Heart left ventricle (tissue), 16 donors: ENCODE results near the gene MOGAT3. TPM values are rescaled to one million over a fixed set of nuclear protein-coding genes. Genes with fewer than 3 reads are reported as not detected.

Source experiments
- ATAC-seq, 4 donors: fragments of 200-7000 bp; cut with Tn5 transposase; one replicate each; pipeline ENCODE4 v1.9.1; 2020 to 2022; ENCODE audit warnings: moderate library complexity in 4 of 4, mild to moderate bottlenecking in 3 of 4, moderate number of reproducible peaks in 1 of 4
- DNase-seq, 5 donors: peaks; one replicate each; pipeline ENCODE4 v3.0.0-alpha.2; 2020
- H3K27ac ChIP-seq, 12 donors: fragments of 200-600 bp; sonication (generic) in 4 of 12; one replicate each; pipeline versions ENCODE4 v1.5.0 to v1.8.0; 2016 to 2022; ENCODE audit warnings: mild to moderate bottlenecking in 2 of 12
- H3K27me3 ChIP-seq, 9 donors: fragments of 200-600 bp; sonication (generic) in 2 of 9; one replicate each; pipeline versions ENCODE4 v1.5.1 to v1.8.0; 2016 to 2022; ENCODE audit warnings: mild to moderate bottlenecking in 3 of 9
- H3K36me3 ChIP-seq, 9 donors: fragments of 200-600 bp; sonication (generic) in 2 of 9; one replicate each; pipeline versions ENCODE4 v1.5.0 to v1.8.0; 2018 to 2022; ENCODE audit warnings: mild to moderate bottlenecking in 2 of 9
- H3K4me1 ChIP-seq, 12 donors: fragments of 200-600 bp; sonication (generic) in 4 of 12; one replicate each; pipeline versions ENCODE4 v1.5.0 to v1.8.0; 2016 to 2022; ENCODE audit warnings: mild to moderate bottlenecking in 3 of 12
- H3K4me3 ChIP-seq, 12 donors: fragments of 200-600 bp; sonication (generic) in 4 of 12; one replicate each; pipeline versions ENCODE4 v1.5.0 to v1.8.0; 2017 to 2022; ENCODE audit warnings: mild to moderate bottlenecking in 9 of 12, moderate library complexity in 4 of 12
- H3K9me3 ChIP-seq, 12 donors: fragments of 200-600 bp; sonication (generic) in 4 of 12; one replicate each; pipeline versions ENCODE4 v1.5.0 to v1.8.0; 2016 to 2022; ENCODE audit warnings: mild to moderate bottlenecking in 1 of 12
- POLR2A ChIP-seq, 2 donors: fragments of 450-650 bp; IDR thresholded peaks; one replicate each; pipeline ENCODE4 v1.6.1; 2017; ENCODE audit warnings: antibody characterized with exemption in 2 of 2, mild to moderate bottlenecking in 2 of 2, moderate library complexity in 2 of 2
- WGBS, 4 donors: extraction: QIAGEN DNeasy Blood & Tissue Kit in 2 of 4; methylation state at CpG; one replicate each; pipeline versions ENCODE4 v1.1.5 to v1.1.7; 2013 to 2018; 5-methylcytosine and 5-hydroxymethylcytosine counted together
- intact Hi-C, 10 donors: fragments of 100-400 bp; cut with DNase I; formaldehyde crosslinking; loops; one replicate each; pipeline versions ENCODE4 v1.11.1 to v1.14.2; 2022
- polyA plus RNA-seq, 2 donors: library from polyadenylated mRNA; stranded (reverse); fragments of 200-250 nt; gene quantifications; one replicate each; pipeline ENCODE4 v1.2.3, GENCODE V29; 2013
- total RNA-seq, 9 donors: library from RNA; depleted of rRNA in 2 of 9; stranded (reverse); fragments of >200 nt in 2 of 9; fragmentation: NEBNext Ultra II Directional in 3 of 9; extraction: Animal tissue kit (Norgen Biotek cat#: 25700) in 3 of 9; gene quantifications; one replicate each; pipeline versions ENCODE4 v1.1.0 to v1.2.4, GENCODE V29; 2016 to 2023
- TF ChIP-seq, protein P1 (sequence below), 12 donors: fragments of 200-600 bp; sonication (generic) in 4 of 12; IDR thresholded peaks; one replicate each; pipeline versions ENCODE4 v1.5.0 to v1.8.0; 2018 to 2022; ENCODE audit warnings: antibody characterized with exemption in 12 of 12, mild to moderate bottlenecking in 5 of 12
- donor health status: ischemic (EF 13 %, LVEDD 7.1; RV severe dilation, severe dysfunction).
- donor health status: healthy with polysubstance abuse.
- donor health status: DM: no; HTN: yes; CAD: no.
- donor health status: DM: no; HTN: no; CAD: no.
- donor health status: ischemic (EF 25% LVEDD 6.9; RV normal size, moderate dysfunction).
- donor health status: ischemic (EF 25% LVEDD 5.7; RV mildly dilated, moderate dysfunction).
- donor health status: healthy.
- donor health status: DM: yes; HTN: yes; CAD: no.
- donor health status: ischemic (EF 35%, LVEDD 5.7; RV mildly dilated, moderate dysfunction).
- donor health status: nonischemic (EF 11% LVEDD 7.7; RV severe dilation, severe dysfunction).
- donor health status: DM: yes; HTN: yes; CAD: no.
- donor health status: PGD.
- donor health status: ischemic (EF 29% LVEDD 5.4; RV normal size, mild dysfunction).
- donor health status: nonischemic (EF 23%, LVEDD 6.1; RV moderate dilation, normal function).

The MOGAT3 gene
- total and polyA plus RNA-seq, 11 donors: not detected

DNA sequence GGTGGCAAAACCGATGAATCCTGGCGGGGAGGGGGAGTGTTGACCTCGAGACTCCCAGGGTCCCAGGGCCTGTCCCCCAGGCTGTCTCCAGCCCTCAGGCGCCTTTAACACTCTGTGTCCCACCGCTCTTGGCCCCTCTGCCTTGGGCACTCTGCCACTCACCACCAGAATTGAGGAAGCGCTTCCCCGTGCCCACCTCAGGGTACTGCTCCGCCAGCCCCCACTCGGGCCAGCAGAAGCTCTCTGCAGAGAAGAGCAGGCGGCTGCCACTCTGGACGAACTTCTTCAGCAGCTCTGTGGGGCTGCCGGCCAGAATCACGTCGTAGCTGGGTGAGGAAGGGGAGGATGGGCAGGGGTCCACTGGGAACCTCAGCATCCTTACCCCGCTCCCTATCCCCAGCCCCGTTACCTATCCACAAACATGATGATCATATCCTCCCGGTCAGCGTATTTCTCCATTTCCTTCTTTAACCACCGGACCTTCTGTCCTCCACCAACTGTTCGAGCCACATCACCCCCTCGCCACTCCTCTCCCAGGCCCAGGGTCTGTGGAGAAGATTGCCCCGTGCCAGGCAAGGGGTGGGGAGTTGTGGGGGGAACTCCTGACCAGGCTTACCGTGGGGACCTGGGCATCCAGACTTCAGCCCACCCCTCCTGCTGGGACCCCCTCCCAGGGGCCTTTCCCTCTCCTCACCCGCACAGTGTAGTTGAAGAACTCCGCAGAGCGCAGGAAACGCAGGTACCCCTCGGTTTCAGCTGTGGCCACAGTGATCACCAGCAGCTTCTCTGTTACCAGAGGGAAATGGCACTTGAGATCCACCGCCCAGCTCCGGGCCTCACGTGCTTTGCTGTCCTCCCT lies 15.4 kb upstream of the MOGAT3 start:
- ATAC-seq: no peak
- no peak for DNase-seq
- 63 to 73% (median 67%) methylated on average over 31 of the region's 31 CpGs for WGBS, 4 donors

DNA sequence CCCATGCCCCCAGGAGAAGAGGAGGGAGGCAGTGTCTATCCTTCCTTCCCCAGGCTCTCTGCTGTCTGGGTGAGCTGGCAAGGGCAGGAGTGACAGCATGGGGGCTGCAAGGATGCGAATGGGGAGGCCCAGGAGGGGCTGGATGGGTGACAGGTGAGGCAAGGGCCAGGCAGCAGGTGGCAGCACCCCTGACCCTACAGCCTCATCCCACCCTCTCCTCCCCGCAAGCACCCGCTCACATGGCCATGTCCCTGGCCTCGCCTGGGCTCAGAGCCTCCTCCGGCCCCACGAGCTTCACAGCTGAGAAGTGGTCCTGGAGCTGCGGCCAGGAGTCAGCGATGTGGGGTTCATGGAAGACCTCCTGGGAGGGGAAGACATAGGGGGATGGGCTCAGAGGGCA lies 11.2 kb upstream of the MOGAT3 start:
- H3K4me3 ChIP-seq: no peak overlapping the region
- TF ChIP-seq POLR2A (IDR thresholded peaks at IDR 0.05): no peak
- TF ChIP-seq, protein P1, sequence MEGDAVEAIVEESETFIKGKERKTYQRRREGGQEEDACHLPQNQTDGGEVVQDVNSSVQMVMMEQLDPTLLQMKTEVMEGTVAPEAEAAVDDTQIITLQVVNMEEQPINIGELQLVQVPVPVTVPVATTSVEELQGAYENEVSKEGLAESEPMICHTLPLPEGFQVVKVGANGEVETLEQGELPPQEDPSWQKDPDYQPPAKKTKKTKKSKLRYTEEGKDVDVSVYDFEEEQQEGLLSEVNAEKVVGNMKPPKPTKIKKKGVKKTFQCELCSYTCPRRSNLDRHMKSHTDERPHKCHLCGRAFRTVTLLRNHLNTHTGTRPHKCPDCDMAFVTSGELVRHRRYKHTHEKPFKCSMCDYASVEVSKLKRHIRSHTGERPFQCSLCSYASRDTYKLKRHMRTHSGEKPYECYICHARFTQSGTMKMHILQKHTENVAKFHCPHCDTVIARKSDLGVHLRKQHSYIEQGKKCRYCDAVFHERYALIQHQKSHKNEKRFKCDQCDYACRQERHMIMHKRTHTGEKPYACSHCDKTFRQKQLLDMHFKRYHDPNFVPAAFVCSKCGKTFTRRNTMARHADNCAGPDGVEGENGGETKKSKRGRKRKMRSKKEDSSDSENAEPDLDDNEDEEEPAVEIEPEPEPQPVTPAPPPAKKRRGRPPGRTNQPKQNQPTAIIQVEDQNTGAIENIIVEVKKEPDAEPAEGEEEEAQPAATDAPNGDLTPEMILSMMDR (IDR thresholded peaks at IDR 0.05): no peak

More for the DNA sequence above, 15.4 kb upstream of the MOGAT3 start:
- no peaks in the 10 kb centered on the region for H3K27me3 ChIP-seq
- intact Hi-C loops: loop anchor here in 5 of 10 donors (2.0 to 10.0 kb wide), 3 partner anchors 29 to 69 kb away; partner anchors contain the start of gene FIS1 (in 1 of the 5)
- TF ChIP-seq POLR2A (IDR thresholded peaks at IDR 0.05): no peak
- TF ChIP-seq, protein P1 (IDR thresholded peaks at IDR 0.05): no peak
- H3K4me1 ChIP-seq: peaks cover 4 to 48% (median 31%) of the 10 kb centered on the region in 12 donors
- no peaks in the 10 kb centered on the region for H3K9me3 ChIP-seq
- peak overlapping the region; percentile 53 to 95 (median 80) for H3K4me3 ChIP-seq
- peaks cover 0 to 54% (median 38%) of the 10 kb centered on the region in 9 donors for H3K36me3 ChIP-seq
- H3K27ac ChIP-seq: peak overlapping the region in 10 of 12 donors; percentile 82 to 97 (median 92)

DNA sequence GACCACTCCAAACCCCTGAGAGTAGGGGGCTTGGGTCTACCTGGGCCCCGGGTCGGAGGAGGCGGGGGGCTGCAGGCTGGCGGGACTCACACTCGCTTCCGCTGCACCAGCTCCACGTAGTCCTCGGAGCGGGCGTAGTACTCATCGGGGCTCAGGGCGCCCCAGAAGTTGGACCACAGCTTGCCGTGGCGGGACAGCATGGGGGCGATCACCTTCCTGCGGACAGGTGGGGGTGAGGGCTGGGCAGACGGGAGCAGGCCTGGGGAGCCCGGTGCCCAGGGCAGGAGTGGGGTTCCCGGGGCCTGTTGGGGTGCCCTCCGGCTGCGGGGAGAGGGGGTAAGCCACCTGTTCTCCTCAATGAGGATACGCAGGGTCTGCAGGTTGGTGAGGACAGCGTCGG lies 10.7 kb upstream of the MOGAT3 start:
- Histone ChIP-seq H3K9me3 (no peaks in the 10 kb centered on the region), H3K4me3 (no peak overlapping the region), H3K27ac (no peak overlapping the region), H3K4me1 (peaks cover 0 to 18% (median 7%) of the 10 kb centered on the region in 12 donors), H3K36me3 (peaks cover 0 to 95% (median 78%) of the 10 kb centered on the region in 9 donors), H3K27me3 (no peaks in the 10 kb centered on the region)
- 92 to 98% (median 96%) methylated on average over 15 to 24 of the region's 24 CpGs for WGBS, 4 donors
- intact Hi-C loops: loop anchor here in 2 of 10 donors (5.0 to 10.0 kb wide), 2 partner anchors 41 to 73 kb away; no protein-coding TSS in a partner anchor
- TF ChIP-seq, protein P1 (IDR thresholded peaks at IDR 0.05): no peak
- TF ChIP-seq POLR2A (IDR thresholded peaks at IDR 0.05): no peak
- DNase-seq: no peak
- peak in 1 of 4 donors; percentile 4 for ATAC-seq

More for the DNA sequence above, 11.2 kb upstream of the MOGAT3 start:
- DNase-seq (no peak), ATAC-seq (no peak)
- intact Hi-C loops: loop anchor here in 2 of 10 donors (5.0 to 10.0 kb wide), 2 partner anchors 40 to 73 kb away; no protein-coding TSS in a partner anchor
- Histone ChIP-seq H3K27ac (no peak overlapping the region), H3K9me3 (no peaks in the 10 kb centered on the region), H3K27me3 (no peaks in the 10 kb centered on the region), H3K36me3 (peaks cover 0 to 91% (median 77%) of the 10 kb centered on the region in 9 donors), H3K4me1 (peaks cover 0 to 23% (median 11%) of the 10 kb centered on the region in 12 donors)
- WGBS, 4 donors: 93 to 97% (median 95%) methylated on average over 8 of the region's 8 CpGs

DNA sequence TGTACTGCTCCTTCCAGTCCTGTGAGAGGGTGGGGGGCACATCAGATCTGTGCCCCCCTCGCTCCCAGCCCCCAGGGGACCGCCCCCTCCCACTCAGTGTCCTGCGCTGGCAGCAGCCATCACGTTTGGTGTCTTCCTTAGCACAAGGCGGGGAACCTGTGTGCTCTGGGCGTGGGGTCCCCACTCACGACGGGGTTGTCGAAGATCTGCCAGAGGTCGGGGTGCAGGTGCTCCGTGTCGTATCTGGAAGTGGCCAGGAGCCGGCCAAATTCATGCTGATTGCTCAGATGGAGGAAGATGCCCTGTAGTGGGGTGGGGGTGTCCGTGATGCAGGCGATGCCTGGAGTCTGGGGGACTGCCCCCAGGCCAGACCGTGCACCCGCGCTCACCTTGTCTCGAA lies 9.3 kb upstream of the MOGAT3 start:
- H3K27me3 ChIP-seq: no peaks in the 10 kb centered on the region
- H3K4me3 ChIP-seq: no peak overlapping the region
- ATAC-seq (no peak), DNase-seq (no peak)
- 90 to 95% (median 94%) methylated on average over 18 to 19 of the region's 19 CpGs for WGBS, 4 donors
- peaks cover 0 to 93% (median 73%) of the 10 kb centered on the region in 9 donors for H3K36me3 ChIP-seq
- H3K27ac ChIP-seq: no peak overlapping the region
- intact Hi-C loops: loop anchor here in 2 of 10 donors (5.0 to 10.0 kb wide), 2 partner anchors 42 to 75 kb away; no protein-coding TSS in a partner anchor
- H3K9me3 ChIP-seq: no peaks in the 10 kb centered on the region
- H3K4me1 ChIP-seq: peaks cover 0 to 6% (median 0%) of the 10 kb centered on the region in 12 donors
- no peak for TF ChIP-seq POLR2A (IDR thresholded peaks at IDR 0.05)
- TF ChIP-seq, protein P1 (IDR thresholded peaks at IDR 0.05): no peak
